BLaER1 treated with 17β-estradiol and CSF1 and Interleukin-3, amounts not matched to agents 10 nM and 100 nM (cell line): Measurements from ENCODE around the gene SLC44A4.
A peak's percentile ranks its signal among the peaks of the same experiment; 100 is the strongest.

Source experiments
- H3K27ac ChIP-seq, 11 experiments: shearing (Covaris generic); formaldehyde crosslinking; 2 replicates each; pipeline ENCODE4 v1.8.1; 2022
- H3K27me3 ChIP-seq, 11 experiments: shearing (Covaris generic); formaldehyde crosslinking; 2 replicates each; pipeline ENCODE4 v1.8.1; 2022
- H3K36me3 ChIP-seq, 11 experiments: shearing (Covaris generic); formaldehyde crosslinking; 2 replicates each; pipeline ENCODE4 v1.8.1; 2022
- H3K4me1 ChIP-seq, 10 experiments: shearing (Covaris generic); formaldehyde crosslinking; 2 replicates each; pipeline ENCODE4 v1.8.1; 2022
- H3K4me2 ChIP-seq, 11 experiments: shearing (Covaris generic); formaldehyde crosslinking; 2 replicates each; pipeline ENCODE4 v1.8.1; 2022
- H3K4me3 ChIP-seq, 10 experiments: shearing (Covaris generic); formaldehyde crosslinking; 2 replicates each; pipeline ENCODE4 v1.8.1; 2022
- H3K9ac ChIP-seq, 11 experiments: shearing (Covaris generic); formaldehyde crosslinking; 2 replicates each; pipeline ENCODE4 v1.8.1; 2022
- H3K9me3 ChIP-seq, 11 experiments: shearing (Covaris generic); formaldehyde crosslinking; replicated peaks in 1 of 11; 2 replicates each; pipeline ENCODE4 v1.8.1; 2022
- H4K20me1 ChIP-seq, 11 experiments: shearing (Covaris generic); formaldehyde crosslinking; 2 replicates each; pipeline ENCODE4 v1.8.1; 2022
- Cebpa-rat ChIP-seq, 11 experiments: shearing (Covaris generic); IDR thresholded peaks; 2 replicates each; pipeline ENCODE4 v1.8.1; 2022

SLC44A4 gene

DNA sequence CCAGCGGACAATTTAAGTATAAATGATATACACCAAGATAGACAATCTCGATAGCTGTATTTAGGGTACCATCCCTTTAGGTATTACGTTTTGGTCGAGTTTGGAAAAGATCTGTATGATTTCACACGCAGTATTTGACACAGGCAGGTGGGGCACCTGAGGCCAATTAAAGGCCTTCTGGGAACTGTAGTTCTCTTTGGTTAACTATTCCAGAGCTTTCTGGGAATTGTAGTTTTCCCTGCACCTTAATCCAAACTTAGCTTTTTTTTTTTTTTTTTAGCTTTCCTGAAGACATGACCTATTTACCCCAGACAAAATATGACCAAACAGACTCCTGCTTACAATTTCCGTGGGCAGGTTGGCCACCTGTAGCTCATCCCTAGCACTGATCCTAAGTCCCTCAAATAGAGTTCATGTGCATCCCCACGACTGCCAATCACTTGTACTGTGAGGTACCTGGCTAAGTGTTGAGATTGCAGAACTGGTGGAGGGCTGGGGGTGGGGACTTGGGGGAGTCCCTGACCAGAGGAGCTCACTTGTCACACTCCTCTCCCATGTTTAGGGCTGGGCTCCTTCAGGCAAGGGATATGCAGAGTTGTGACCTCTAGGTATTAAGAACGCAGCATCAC, 19.7 kb upstream of the SLC44A4 start:
- Histone ChIP-seq H3K4me3 (peak overlapping the region; percentile 70 to 90 (median 82)), H3K27me3 (no peaks in the 10 kb centered on the region), H3K27ac (peak overlapping the region; percentile 9 to 81 (median 76); a peak in 18 of 22 replicates), H3K4me1 (peaks cover 50 to 68% (median 56%) of the 10 kb centered on the region in 10 experiments), H4K20me1 (peaks cover 0 to 6% (median 0%) of the 10 kb centered on the region in 11 experiments; a peak in 3 of 22 replicates), H3K9me3 (no peaks in the 10 kb centered on the region), H3K9ac (peak overlapping the region; percentile 77 to 90 (median 85)), H3K4me2 (peak overlapping the region; percentile 80 to 98 (median 92)), H3K36me3 (peaks cover 23 to 31% (median 28%) of the 10 kb centered on the region in 11 experiments)
- TF ChIP-seq Cebpa-rat (IDR thresholded peaks at IDR 0.05) = no peak

DNA sequence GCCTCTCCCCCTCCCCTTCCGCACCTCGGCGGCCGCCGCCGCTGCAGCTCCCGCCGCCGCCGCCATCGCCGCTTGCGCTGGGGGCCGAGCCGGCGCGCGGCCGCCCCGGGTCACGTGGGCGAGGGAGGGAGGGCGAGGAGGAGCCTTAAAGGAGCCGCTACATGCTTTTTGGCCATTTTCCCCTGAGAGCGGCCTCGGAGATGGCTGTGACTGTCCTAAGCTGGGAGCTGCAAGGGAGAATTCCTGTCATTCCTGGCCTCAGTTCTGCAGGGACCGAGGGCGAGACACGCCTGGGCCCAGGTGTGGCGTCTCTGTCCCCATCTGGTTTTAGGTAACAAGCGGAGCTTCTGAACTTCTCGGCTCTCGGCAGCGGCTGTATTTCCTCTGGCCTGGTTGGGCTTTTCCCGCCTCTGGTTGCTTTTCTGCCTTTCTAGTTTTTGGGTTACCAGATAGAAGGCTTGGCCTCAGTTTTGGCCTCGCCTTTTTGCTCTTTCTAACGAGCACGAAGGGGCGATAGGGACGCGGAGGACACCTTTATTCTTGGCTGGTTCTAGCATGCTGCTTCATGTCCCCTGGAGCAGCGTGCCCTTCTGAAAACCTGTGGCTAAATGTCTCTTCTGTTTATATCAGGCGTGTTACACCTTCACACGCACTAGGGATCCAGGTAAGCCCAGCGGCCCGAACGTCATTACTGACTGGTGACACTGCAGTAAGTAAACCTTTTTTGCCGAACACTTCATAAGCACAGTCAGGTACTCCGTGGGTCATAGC, 19.0 kb upstream of the SLC44A4 start, which contains the start of gene EHMT2:
EHMT2 (minus strand) TSS at position 87 of the 771 bp plus-strand sequence; CDS start at position 66, 21 bp downstream.
- Histone ChIP-seq H3K27ac (peak within 1 kb of the TSS; percentile 9 to 81 (median 76); a peak in 21 of 22 replicates), H3K4me1 (peaks cover 50 to 68% (median 56%) of the 10 kb centered on the region in 10 experiments)
- TF ChIP-seq Cebpa-rat (IDR thresholded peaks at IDR 0.05) = no peak

DNA sequence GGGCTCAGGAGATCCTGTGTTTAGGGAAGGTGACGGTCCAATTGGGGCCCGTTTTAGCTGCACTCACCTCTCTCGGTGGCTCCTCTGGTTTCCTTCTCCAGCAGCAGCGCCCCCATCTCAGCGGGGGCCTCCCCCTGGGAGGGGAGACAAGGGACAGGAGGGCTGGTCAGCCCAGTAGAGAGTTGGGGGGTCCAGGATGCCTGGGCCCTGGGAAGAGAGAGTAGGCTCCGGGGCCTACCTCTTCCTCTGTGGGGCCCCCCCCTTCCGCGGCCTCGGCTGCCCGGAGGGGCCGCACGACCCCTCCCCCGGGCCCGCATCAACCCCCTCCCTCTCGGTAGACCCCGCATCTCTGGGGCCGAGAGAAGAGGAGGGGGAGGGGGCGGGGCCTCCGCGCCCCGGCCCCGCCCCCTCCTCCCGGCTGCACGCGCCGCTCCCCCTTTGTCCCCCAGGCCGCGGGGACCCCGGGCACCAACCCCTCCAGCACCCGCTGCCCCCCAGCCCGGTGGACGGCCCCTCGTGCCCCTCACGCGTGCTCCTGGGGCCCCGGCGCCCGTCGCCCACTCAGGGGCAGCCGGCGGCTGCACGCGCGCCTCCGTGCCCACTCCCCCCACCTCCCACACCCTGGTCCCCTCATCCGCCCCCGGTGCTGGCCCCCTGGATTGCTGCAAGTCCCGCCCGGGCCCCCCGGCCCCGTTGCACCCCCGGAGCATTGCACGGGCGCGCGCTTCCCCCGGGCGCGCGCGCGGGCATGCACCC, 18.2 kb upstream of the SLC44A4 start:
- H3K4me2 ChIP-seq = peak overlapping the region; percentile 80 to 98 (median 95)
- peak overlapping the region; percentile 70 to 90 (median 82) for H3K4me3 ChIP-seq
- peak overlapping the region; percentile 5 to 81 (median 76); a peak in 20 of 22 replicates for H3K27ac ChIP-seq
- H3K27me3 ChIP-seq = no peaks in the 10 kb centered on the region
- peaks cover 0 to 7% (median 0%) of the 10 kb centered on the region in 11 experiments; a peak in 3 of 22 replicates for H4K20me1 ChIP-seq
- H3K4me1 ChIP-seq = peaks cover 48 to 66% (median 53%) of the 10 kb centered on the region in 10 experiments
- H3K9me3 ChIP-seq = no peaks in the 10 kb centered on the region
- no peak for TF ChIP-seq Cebpa-rat (IDR thresholded peaks at IDR 0.05)
- peaks cover 37 to 45% (median 43%) of the 10 kb centered on the region in 11 experiments for H3K36me3 ChIP-seq
- peak overlapping the region; percentile 77 to 90 (median 85) for H3K9ac ChIP-seq

More for the DNA sequence above, 19.0 kb upstream of the SLC44A4 start, which contains the start of gene EHMT2:
- H3K4me2 ChIP-seq = peak within 1 kb of the TSS; percentile 80 to 98 (median 95)
- peaks cover 30 to 38% (median 35%) of the 10 kb centered on the region in 11 experiments for H3K36me3 ChIP-seq
- no peaks in the 10 kb centered on the region for H3K9me3 ChIP-seq
- peak within 1 kb of the TSS; percentile 77 to 90 (median 85) for H3K9ac ChIP-seq
- peaks cover 0 to 6% (median 0%) of the 10 kb centered on the region in 11 experiments; a peak in 3 of 22 replicates for H4K20me1 ChIP-seq
- H3K27me3 ChIP-seq = no peaks in the 10 kb centered on the region
- peak within 1 kb of the TSS; percentile 70 to 90 (median 82) for H3K4me3 ChIP-seq

DNA sequence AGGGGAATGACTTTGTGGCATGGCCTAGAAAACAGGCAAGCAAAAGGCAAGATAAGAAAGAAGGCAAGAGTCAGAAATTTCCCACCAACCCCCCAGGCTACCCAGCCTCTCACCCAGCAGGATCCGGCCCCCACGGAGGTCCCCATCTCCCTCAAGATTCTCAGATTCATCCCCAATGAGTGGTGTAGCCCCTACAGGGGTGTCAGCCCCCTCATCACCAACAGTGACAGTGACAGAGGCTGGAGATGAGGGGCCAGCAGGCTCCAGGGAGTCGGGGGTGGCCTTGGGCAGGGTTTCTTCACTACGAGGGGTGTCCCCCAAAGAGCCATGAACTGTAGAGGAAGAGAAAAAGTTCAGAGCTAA, 17.7 kb upstream of the SLC44A4 start:
- Histone ChIP-seq H3K36me3 (peaks cover 43 to 51% (median 48%) of the 10 kb centered on the region in 11 experiments), H3K9me3 (no peaks in the 10 kb centered on the region), H3K27me3 (no peaks in the 10 kb centered on the region), H3K27ac (peak overlapping the region; percentile 5 to 81 (median 76); a peak in 20 of 22 replicates), H3K9ac (peak overlapping the region; percentile 77 to 90 (median 85)), H3K4me2 (peak overlapping the region; percentile 80 to 98 (median 95)), H3K4me1 (peaks cover 48 to 65% (median 53%) of the 10 kb centered on the region in 10 experiments), H3K4me3 (peak overlapping the region; percentile 70 to 90 (median 82)), H4K20me1 (peaks cover 0 to 10% (median 0%) of the 10 kb centered on the region in 11 experiments; a peak in 3 of 22 replicates)
- no peak for TF ChIP-seq Cebpa-rat (IDR thresholded peaks at IDR 0.05)

DNA sequence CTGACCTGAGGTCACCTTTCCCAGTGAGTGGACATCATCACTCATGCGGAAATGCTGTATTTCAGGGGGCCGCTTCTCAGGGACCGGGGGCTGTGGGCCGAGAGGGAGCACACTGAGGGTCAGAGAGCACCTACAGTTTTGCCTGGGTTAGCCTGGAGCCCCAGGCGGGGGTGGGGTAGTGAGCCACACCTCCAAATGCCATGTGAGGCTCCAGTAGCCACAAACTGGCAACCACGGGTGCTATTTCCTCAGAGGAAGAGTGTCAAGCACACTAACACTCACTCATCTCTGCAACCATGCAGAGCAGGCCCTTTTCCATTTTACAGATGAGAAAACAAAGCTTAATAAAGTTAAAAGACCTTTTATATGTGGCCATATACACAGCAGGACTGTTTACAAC, 14.0 kb upstream of the SLC44A4 start:
- Histone ChIP-seq H3K27ac (peak overlapping the region in 8 of 11 experiments; percentile 1 to 54 (median 34); a peak in 15 of 22 replicates), H3K36me3 (peaks cover 71 to 87% (median 82%) of the 10 kb centered on the region in 11 experiments)

DNA sequence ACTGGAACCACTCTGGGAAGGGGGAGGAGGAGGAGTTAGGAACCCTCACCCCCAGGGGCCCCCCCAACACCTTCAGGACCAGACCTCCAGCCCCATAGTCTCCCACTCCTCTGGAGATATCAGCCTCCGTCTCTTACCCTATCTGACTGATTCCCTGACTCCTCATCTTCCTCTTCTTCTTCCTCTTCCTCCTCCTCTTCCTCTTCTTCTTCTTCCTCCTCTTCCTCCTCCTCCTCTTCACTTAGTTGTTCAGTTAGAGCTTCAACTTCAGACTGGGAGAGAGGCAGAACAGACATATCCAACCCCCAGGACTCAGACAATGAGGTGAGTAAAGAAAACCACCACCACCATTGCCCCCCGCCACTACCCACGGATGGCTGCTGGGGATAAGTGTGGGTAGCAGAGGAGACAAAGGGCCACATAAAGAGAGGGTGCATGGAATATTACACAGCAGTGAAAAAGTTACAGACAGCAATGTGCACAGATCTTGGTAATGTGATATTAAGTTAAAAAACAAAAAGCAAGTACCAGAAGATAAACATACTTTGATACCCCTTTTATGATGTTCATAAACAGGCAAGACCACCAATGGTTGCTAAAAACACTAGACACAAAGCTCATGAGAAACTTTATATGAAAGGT, 10.7 kb upstream of the SLC44A4 start:
- Histone ChIP-seq H4K20me1 (peaks cover 0 to 38% (median 5%) of the 10 kb centered on the region in 11 experiments; a peak in 8 of 22 replicates), H3K9ac (no peak overlapping the region), H3K36me3 (peaks cover 90 to 99% (median 96%) of the 10 kb centered on the region in 11 experiments), H3K4me3 (no peak overlapping the region), H3K4me2 (no peak overlapping the region), H3K27ac (no peak overlapping the region; a peak in 1 of 22 replicates), H3K9me3 (no peaks in the 10 kb centered on the region), H3K27me3 (no peaks in the 10 kb centered on the region), H3K4me1 (peaks cover 11 to 19% (median 13%) of the 10 kb centered on the region in 10 experiments)
- no peak for TF ChIP-seq Cebpa-rat (IDR thresholded peaks at IDR 0.05)

More for the DNA sequence above, 14.0 kb upstream of the SLC44A4 start:
- Histone ChIP-seq H3K4me2 (peak overlapping the region in 10 of 11 experiments; percentile 18 to 49 (median 36); a peak in 17 of 22 replicates), H3K4me3 (no peak overlapping the region), H4K20me1 (peaks cover 0 to 25% (median 5%) of the 10 kb centered on the region in 11 experiments; a peak in 8 of 22 replicates), H3K27me3 (no peaks in the 10 kb centered on the region), H3K9ac (peak overlapping the region in 9 of 11 experiments; percentile 28 to 61 (median 48); a peak in 15 of 22 replicates), H3K4me1 (peaks cover 22 to 34% (median 26%) of the 10 kb centered on the region in 10 experiments), H3K9me3 (no peaks in the 10 kb centered on the region)
- TF ChIP-seq Cebpa-rat (IDR thresholded peaks at IDR 0.05) = no peak

DNA sequence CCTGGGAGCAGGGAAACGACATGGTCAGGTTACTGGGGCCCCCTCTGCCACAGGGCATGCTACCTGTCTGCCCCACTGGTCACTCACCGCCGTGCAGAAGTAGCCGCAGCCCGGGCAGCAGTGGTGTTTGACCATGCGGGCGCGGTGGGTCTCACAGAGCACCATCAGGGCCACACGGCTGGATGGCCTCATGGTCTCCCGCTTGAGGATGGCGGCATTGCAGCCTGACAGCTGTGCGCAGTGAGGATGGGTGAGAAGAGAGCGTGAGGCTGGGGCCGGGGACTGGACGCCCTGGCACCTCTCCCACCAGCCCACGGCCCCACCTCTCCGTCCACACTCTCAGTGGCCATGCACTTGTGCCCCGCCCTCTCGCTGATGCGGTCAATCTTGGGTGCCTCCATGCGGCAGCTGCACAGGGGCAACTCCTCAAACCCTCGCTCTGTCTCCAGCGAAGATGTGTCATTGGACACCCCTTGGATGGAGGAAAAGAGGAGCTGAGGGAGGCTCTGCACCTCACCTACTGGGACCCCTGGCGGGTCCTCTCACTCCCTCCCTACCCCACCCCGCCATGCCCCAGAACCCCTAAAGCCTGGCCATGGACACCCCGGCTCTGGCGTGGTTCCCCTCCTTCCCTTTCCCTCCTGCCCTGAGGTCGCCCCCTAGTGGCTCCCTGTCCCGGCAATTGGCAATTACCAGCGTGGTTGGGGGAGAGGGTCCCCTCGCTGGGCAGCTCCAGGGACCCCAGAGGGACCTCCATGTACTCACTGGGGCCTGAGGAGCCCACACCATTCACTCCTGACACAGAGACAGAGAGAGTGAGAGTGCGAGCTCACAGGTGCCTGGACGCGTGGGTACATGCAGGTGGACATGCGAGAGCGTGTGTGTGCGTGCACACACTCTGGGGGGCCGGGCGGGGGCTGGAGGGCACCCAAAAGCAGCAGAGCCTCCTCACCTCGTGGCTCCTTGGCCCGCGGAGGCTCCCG, 9.8 kb upstream of the SLC44A4 start:
- no peak overlapping the region for H3K27ac ChIP-seq

More for the DNA sequence above, 9.8 kb upstream of the SLC44A4 start:
- TF ChIP-seq Cebpa-rat (IDR thresholded peaks at IDR 0.05) = no peak
- Histone ChIP-seq H3K4me1 (peaks cover 10 to 13% (median 11%) of the 10 kb centered on the region in 10 experiments), H3K9me3 (no peaks in the 10 kb centered on the region), H3K4me3 (no peak overlapping the region), H3K27me3 (no peaks in the 10 kb centered on the region), H3K4me2 (no peak overlapping the region), H3K36me3 (peaks cover 87 to 99% (median 96%) of the 10 kb centered on the region in 11 experiments), H3K9ac (no peak overlapping the region), H4K20me1 (peaks cover 0 to 38% (median 5%) of the 10 kb centered on the region in 11 experiments; a peak in 8 of 22 replicates)
